ENCODE results near the gene CLDN22. TPM values are rescaled to one million over a fixed set of nuclear protein-coding genes. Genes with fewer than 3 reads are reported as not detected.

CLDN22 gene
- total and polyA plus RNA-seq, 9 of the 15 experiments (the other 6 are each of a cell fraction or from before 2014, with no cell fraction given): 0.21 TPM; not detected in 8

DNA sequence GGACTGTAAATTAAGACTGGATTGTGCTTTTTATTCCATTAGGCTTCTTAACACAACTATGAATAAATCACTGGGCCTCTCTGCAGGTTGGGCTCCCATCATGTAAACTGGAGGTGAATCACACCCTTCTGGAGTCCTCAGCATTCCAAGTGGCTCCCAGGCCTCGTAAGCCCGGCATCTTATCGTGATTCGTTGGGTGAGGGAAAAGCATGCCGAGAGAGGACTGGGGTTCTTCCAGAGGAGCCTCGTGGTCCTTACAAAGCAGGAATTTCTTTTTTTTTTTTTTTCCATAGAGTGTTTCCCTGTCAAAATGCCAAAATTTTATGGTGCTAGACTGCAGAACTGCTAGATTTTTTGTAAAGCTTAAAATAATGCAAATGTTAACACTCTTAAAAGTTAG lies 20.0 kb downstream of the CLDN22 start (continued):
- TF ChIP-seq BCLAF1 (IDR thresholded peaks at IDR 0.05; ENCODE audit: borderline replicate concordance in 1 of 2, control insufficient read depth in 1 of 2, low read depth in 2 of 2, low read length in 1 of 2): no peak
- TF ChIP-seq ZNF253 (CRISPR knock-in tag; conservative IDR thresholded peaks at IDR 0.05): no peak
- TF ChIP-seq ARID4B (CRISPR knock-in tag; IDR thresholded peaks at IDR 0.05): no peak

Measured in K562 (cell line).